ENCODE measurements around the gene SLIT3.

- TF ChIP-seq CTCF (IDR thresholded peaks at IDR 0.05; ENCODE audit: borderline replicate concordance, extremely low read depth, low read length, poor library complexity, severe bottlenecking) (no peak), EZH2 (IDR thresholded peaks at IDR 0.05; ENCODE audit: borderline replicate concordance, low read depth, low read length, severe bottlenecking) (no peak)
Observed at GRCh38 chr5:169006842-169007790, 293.8 kb downstream of the SLIT3 start.

All from DND-41 (cell line).